T-helper 17 cell (primary cell): Measurements from ENCODE around the gene CMTM7. TPM values are rescaled to one million over a fixed set of nuclear protein-coding genes. Genes with fewer than 3 reads are reported as not detected.

ENCODE experiments used
- ATAC-seq: fragments of 150-1000 bp; cut with Tn5 transposase; 2 replicates; pipeline ENCODE4 v1.10.0; 2021; ENCODE audit warnings: mild to moderate bottlenecking, moderate library complexity
- DNase-seq, 3 donors: peaks; one replicate each; pipeline versions ENCODE4 v3.0.0 to v3.0.0-alpha.2; 2020 to 2021
- H3K9me3 ChIP-seq: one replicate; pipeline ENCODE4 v1.7.0; 2013; ENCODE audit warnings: low read length, mild to moderate bottlenecking; ENCODE audit not compliant: control insufficient read depth, poor library complexity, severe bottlenecking
- H3K27ac Mint-ChIP-seq: one replicate; pipeline ENCODE4 v1.8.0; 2022; ENCODE audit warnings: mild to moderate bottlenecking, moderate library complexity, mixed read lengths
- H3K27me3 Mint-ChIP-seq: one replicate; pipeline ENCODE4 v1.8.0; 2022; ENCODE audit warnings: mixed read lengths
- H3K36me3 Mint-ChIP-seq: one replicate; pipeline ENCODE4 v1.8.0; 2022; ENCODE audit warnings: low read depth, mixed read lengths
- H3K4me1 Mint-ChIP-seq: one replicate; pipeline ENCODE4 v1.8.0; 2022; ENCODE audit warnings: mild to moderate bottlenecking, mixed read lengths
- H3K4me3 Mint-ChIP-seq: one replicate; pipeline ENCODE4 v1.8.0; 2022; ENCODE audit warnings: mild to moderate bottlenecking, moderate library complexity, mixed read lengths
- total RNA-seq, 4 donors: library from RNA in 2 of 4; stranded (reverse) in 2 of 4; gene quantifications; one replicate each; pipeline ENCODE4 v1.2.3 and lab custom pipeline; 2022 to 2026

The CMTM7 gene
- total RNA-seq, 2 donors from 2014 or later, result 38.5 to 45.3 TPM

DNA sequence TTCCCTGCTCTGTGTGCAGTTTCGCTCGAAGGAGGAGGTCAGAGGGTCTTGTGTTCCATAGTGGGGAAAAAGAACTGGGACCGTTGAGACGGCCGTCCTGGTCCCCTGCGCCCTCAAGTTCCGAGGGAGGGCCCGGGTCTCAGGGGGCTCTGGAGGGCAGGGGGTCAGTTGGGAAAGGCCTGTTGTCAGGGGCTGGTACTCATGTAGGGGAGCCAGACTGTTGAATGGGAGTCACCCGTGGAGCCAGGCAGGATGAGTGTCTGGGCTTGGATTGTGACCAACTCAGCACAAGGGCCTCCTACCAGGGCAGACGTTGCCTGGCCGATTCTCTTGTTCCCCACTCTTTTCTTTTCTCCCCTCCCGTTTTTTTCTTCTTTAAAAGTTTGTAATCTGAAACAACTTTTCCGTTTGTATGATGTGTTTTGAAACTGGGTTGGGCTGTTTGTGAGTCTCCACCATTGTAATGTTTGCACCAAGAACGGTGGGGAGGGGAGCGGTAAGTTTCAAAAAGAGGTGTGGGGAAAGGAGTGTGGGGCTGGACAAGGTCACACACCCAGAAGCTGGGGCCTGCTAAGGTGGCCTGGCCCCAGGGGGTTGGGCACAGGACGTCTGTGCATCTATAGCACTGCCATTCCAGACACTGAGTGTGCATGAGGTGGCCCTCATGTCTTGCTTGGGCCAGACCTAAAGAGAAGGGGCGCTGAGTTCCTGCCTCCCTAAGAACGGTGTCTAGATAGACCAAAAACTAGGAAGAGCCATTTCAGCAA is 1.1 kb downstream of the CMTM7 start:
- Mint-ChIP-seq H3K27ac (peak overlapping the region; percentile 96), H3K36me3 (no peaks in the 10 kb centered on the region), H3K4me1 (peaks cover 38% of the 10 kb centered on the region), H3K4me3 (peak overlapping the region; percentile 98), H3K27me3 (no peaks in the 10 kb centered on the region)
- DNase-seq (no peak), ATAC-seq (peak; percentile 39)
- no peaks in the 10 kb centered on the region for H3K9me3 ChIP-seq

DNA sequence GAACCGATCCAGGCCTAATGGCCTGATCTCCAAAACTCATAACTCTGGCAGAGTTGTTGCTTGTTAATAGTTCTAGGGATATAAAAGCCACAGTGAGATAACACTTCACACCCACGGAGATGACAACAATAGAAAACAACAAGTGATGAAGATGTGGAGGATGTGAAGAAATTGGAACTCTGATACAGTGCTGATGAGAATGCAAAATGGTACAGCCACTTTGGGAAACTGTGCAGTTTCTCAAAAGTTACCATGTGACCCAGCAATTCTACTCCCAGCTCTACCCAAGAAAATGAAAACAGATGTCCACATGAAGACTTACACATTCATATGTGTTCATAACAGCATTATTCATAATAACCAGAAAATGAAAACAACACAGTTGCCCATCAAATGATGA is 3.8 kb downstream of the CMTM7 start:
- ATAC-seq, result no peak
- Mint-ChIP-seq H3K4me3 (no peak overlapping the region), H3K27ac (peak overlapping the region; percentile 72), H3K27me3 (no peaks in the 10 kb centered on the region), H3K4me1 (peaks cover 57% of the 10 kb centered on the region), H3K36me3 (no peaks in the 10 kb centered on the region)
- DNase-seq, result no peak
- H3K9me3 ChIP-seq, result no peaks in the 10 kb centered on the region

DNA sequence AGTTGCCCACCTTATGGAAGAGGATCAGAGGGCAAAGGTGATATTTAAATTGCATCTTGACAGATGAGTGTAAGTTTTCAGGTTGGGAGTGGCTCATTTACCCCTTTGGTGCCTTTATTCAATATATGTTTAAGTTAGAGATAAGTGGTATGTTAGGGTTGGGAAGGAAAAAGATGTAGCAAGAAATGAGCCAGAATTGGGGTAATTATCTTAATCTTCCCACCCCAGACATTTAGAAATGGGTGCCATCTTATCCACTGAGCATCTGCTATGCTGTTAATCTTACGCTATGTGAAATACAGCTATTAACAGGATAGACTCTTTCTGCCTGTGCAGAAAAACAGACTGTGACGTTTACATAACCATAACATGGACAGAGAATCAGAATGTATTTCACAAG is 6.3 kb downstream of the CMTM7 start:
- Mint-ChIP-seq H3K4me1 (peaks cover 54% of the 10 kb centered on the region), H3K27ac (peak overlapping the region; percentile 90), H3K27me3 (no peaks in the 10 kb centered on the region), H3K4me3 (no peak overlapping the region), H3K36me3 (no peaks in the 10 kb centered on the region)
- no peaks in the 10 kb centered on the region for H3K9me3 ChIP-seq
- DNase-seq (no peak), ATAC-seq (no peak)

GRCh38 chr3:32398531-32398930 is 6.9 kb downstream of the CMTM7 start:
- DNase-seq (no peak), ATAC-seq (no peak)
- Mint-ChIP-seq H3K27me3 (no peaks in the 10 kb centered on the region), H3K27ac (peak overlapping the region; percentile 90), H3K4me1 (peaks cover 50% of the 10 kb centered on the region), H3K4me3 (no peak overlapping the region), H3K36me3 (no peaks in the 10 kb centered on the region)
- no peaks in the 10 kb centered on the region for H3K9me3 ChIP-seq

- H3K27ac Mint-ChIP-seq, result peak overlapping the region; percentile 90
- ATAC-seq, result peak; percentile 53
- H3K4me1 Mint-ChIP-seq, result peaks cover 51% of the 10 kb centered on the region
- H3K9me3 ChIP-seq, result no peaks in the 10 kb centered on the region
- no peaks in the 10 kb centered on the region for H3K27me3 Mint-ChIP-seq
- peak in 1 of 3 donors; percentile 35 for DNase-seq
- no peak overlapping the region for H3K4me3 Mint-ChIP-seq
- no peaks in the 10 kb centered on the region for H3K36me3 Mint-ChIP-seq
Observed at GRCh38 chr3:32399030-32399620, 7.5 kb downstream of the CMTM7 start.

- peak overlapping the region; percentile 97 for H3K27ac Mint-ChIP-seq
- H3K9me3 ChIP-seq, result no peaks in the 10 kb centered on the region
- DNase-seq (no peak), ATAC-seq (peak; percentile 14)
- peaks cover 38% of the 10 kb centered on the region for H3K4me1 Mint-ChIP-seq
- peak overlapping the region; percentile 94 for H3K4me3 Mint-ChIP-seq
- no peaks in the 10 kb centered on the region for H3K27me3 Mint-ChIP-seq
- H3K36me3 Mint-ChIP-seq, result no peaks in the 10 kb centered on the region
Observed at GRCh38 chr3:32401126-32401525, 9.5 kb downstream of the CMTM7 start.

DNA sequence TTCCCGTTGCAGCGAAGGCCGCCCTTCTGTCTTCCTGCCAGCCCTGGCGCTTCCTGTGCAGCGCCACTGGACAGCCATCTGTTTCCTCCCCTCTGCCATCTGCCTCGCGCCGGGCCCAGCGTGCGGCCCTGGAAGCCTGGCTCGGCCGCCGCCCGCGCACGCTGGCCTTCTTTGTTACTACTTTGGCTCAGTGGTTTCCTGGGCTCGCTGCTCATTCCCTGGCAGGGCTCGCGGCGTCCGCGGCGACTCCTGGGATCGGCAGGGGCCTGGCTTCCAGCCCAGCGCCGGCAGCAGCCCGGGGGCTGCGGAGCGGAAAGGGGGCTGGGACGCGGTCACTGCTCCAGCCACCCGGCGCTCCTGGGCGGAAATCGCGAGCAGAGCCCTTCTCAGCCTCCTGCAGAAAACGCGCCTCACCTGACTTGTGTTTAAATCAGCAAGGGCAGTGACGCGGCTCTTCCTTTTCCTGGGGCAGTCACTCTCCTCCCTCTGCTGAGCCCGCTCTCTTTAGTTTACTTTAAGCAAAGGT is 10.0 kb downstream of the CMTM7 start:
- peak; percentile 82 for ATAC-seq
- peaks cover 40% of the 10 kb centered on the region for H3K4me1 Mint-ChIP-seq

GRCh38 chr3:32403663-32404062 is 12.0 kb downstream of the CMTM7 start:
- Mint-ChIP-seq H3K36me3 (peaks cover 2% of the 10 kb centered on the region), H3K27me3 (no peaks in the 10 kb centered on the region), H3K4me3 (no peak overlapping the region), H3K4me1 (peaks cover 35% of the 10 kb centered on the region), H3K27ac (peak overlapping the region; percentile 97)
- no peak for DNase-seq
- H3K9me3 ChIP-seq, result no peaks in the 10 kb centered on the region
- no peak for ATAC-seq

More for the DNA sequence above, 10.0 kb downstream of the CMTM7 start:
- no peaks in the 10 kb centered on the region for H3K27me3 Mint-ChIP-seq
- peak; percentile 28 to 44 (median 41) for DNase-seq
- peak overlapping the region; percentile 97 for H3K27ac Mint-ChIP-seq
- H3K36me3 Mint-ChIP-seq, result peaks cover 2% of the 10 kb centered on the region
- peak overlapping the region; percentile 94 for H3K4me3 Mint-ChIP-seq
- no peaks in the 10 kb centered on the region for H3K9me3 ChIP-seq

- no peak overlapping the region for H3K4me3 Mint-ChIP-seq
Observed at GRCh38 chr3:32404714-32405113, 13.1 kb downstream of the CMTM7 start.

GRCh38 chr3:32405155-32405554 is 13.5 kb downstream of the CMTM7 start:
- Mint-ChIP-seq H3K27me3 (no peaks in the 10 kb centered on the region), H3K36me3 (peaks cover 2% of the 10 kb centered on the region), H3K27ac (no peak overlapping the region), H3K4me1 (peaks cover 35% of the 10 kb centered on the region), H3K4me3 (no peak overlapping the region)
- DNase-seq, result no peak
- no peak for ATAC-seq
- H3K9me3 ChIP-seq, result no peaks in the 10 kb centered on the region

More at GRCh38 chr3:32404714-32405113, 13.1 kb downstream of the CMTM7 start:
- Mint-ChIP-seq H3K36me3 (peaks cover 2% of the 10 kb centered on the region), H3K27ac (peak overlapping the region; percentile 27), H3K4me1 (peaks cover 32% of the 10 kb centered on the region), H3K27me3 (no peaks in the 10 kb centered on the region)
- ATAC-seq (no peak), DNase-seq (no peak)
- no peaks in the 10 kb centered on the region for H3K9me3 ChIP-seq

DNA sequence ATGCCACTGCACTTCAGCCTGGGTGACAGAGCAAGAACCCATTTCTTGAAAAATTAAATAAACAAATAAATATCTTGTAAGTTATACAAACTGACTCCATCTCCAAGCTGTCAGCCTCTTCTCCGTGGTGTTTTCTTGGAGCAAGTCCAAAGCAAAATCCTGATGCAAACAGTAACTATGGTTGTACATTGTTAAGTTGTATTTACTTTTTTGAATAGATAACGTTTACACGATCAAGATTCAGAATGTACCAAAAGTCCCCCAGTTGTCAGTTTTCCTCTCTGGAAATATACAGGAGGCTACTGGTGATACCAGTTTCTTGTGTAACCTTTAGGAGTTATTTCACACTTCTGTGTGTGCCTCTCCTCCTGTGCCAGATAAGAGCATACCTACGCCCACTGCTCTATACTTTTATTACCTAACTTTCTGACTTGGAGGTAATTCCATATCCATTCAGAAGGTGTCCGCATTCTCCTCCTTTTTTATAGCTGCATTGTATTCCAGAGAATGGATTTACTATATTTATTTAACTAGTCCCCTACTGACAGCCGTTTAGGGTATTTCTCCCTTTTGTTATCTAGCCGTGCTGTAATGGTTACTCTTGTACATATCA is 14.2 kb downstream of the CMTM7 start:
- H3K36me3 Mint-ChIP-seq, result peaks cover 2% of the 10 kb centered on the region
- H3K4me1 Mint-ChIP-seq, result peaks cover 30% of the 10 kb centered on the region
- ATAC-seq, result no peak
- no peak overlapping the region for H3K4me3 Mint-ChIP-seq
- H3K9me3 ChIP-seq, result no peaks in the 10 kb centered on the region
- no peak overlapping the region for H3K27ac Mint-ChIP-seq
- no peaks in the 10 kb centered on the region for H3K27me3 Mint-ChIP-seq
- no peak for DNase-seq

- peaks cover 26% of the 10 kb centered on the region for H3K4me1 Mint-ChIP-seq
- H3K27me3 Mint-ChIP-seq, result no peaks in the 10 kb centered on the region
- H3K4me3 Mint-ChIP-seq, result peak overlapping the region; percentile 9
- DNase-seq (no peak), ATAC-seq (no peak)
- H3K36me3 Mint-ChIP-seq, result peaks cover 2% of the 10 kb centered on the region
- no peaks in the 10 kb centered on the region for H3K9me3 ChIP-seq
- H3K27ac Mint-ChIP-seq, result no peak overlapping the region
Observed at GRCh38 chr3:32406486-32407408, 15.1 kb downstream of the CMTM7 start.
